C1 segment of cervical spinal cord (tissue), 14 donors: ENCODE measurements around the gene CCDC157.

Experiments
- DNase-seq, 14 donors: peaks; one replicate each; lab custom pipeline; 2025; lab: John Stamatoyannopoulos, UW

CCDC157 gene

GRCh38 chr22:30411780-30412179, 55.0 kb downstream of the CCDC157 start:
- DNase-seq, result no peak

DNA sequence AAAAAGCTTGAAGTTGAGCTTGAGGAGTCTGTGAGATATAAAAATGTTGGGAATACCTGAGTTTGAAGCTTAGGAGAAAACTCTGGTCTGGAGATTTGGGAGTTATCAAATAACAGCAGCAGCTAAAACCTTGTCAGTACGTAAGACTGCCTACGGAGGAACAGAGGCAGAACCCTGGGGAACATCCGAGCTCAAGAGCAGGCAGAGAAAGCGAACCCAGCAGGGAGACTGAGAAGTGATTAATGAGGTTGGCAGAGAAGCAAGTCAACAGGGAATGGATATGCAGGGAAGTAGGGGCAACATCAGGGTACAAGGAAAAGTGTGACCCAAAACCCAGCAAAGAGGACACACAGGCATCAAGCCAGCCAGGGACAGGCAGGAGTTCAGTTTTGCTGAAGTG, 56.2 kb downstream of the CCDC157 start:
- DNase-seq, result no peak

- no peak for DNase-seq
These were observed 57.1 kb downstream of the CCDC157 start for GRCh38 chr22:30413745-30414524.

DNA sequence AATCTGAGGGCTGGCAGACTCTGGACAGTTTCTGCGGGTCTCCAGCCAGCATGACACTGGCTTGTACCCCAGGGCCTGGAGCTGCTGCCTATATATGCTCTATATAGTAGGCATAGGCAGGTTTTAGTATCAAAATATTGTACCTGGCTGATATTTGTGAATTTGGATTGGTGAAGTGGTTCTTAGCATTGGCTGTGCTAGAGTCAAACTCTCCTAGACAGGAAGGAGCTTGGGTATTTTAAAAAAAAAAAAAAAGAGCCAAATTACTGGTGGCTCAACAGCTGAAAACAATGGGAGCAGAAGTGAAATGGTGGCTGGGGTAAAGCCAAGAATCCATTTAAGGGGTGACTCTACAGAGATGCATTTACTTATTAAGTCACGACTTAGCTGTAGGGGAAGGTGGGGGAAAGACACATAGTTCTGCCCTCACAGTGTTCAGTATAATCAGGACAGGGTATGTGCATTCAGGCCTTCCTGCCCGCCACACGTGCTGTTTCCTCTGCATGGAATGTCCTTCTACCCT, 57.8 kb downstream of the CCDC157 start:
- no peak for DNase-seq

GRCh38 chr22:30416403-30416802, 59.6 kb downstream of the CCDC157 start:
- DNase-seq, result no peak

- no peak for DNase-seq
These were observed 60.0 kb downstream of the CCDC157 start for GRCh38 chr22:30416837-30417236.

DNA sequence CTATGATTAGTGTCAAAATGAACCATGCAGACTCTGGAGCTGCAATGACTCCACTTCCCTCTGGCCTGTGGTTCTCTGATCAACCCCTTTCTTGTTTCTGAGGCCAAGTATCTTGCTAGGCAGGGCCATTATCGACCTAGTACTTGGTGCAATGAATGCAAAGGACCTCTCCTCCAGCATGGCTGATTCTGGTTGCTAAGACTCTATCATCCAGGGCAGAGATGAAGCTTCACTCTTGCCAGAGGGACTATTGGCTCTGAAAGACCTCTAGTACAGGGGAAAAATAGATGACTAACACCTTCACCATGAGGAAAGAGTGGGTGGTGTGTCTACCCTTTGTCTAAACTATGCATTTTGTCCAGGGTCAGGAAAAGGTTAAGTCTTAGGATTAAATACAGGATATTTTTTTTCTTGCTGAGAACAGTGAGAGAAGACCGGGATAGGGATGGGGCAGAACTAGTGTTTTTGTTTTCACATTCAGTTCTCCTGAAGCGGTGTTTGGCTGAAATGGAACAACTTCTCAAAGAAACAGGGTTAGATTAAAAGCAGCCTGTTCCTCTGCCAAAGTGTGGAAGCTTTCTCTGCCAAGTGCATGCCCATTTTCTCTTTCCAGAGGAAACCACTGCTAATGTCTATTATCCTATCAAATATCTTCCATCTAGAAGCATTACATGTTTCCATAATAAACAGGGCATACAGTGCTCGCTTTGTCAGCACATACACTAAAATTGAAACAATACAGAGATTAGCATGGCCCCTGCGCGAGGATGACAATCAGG, 63.7 kb downstream of the CCDC157 start:
- DNase-seq, result no peak

DNA sequence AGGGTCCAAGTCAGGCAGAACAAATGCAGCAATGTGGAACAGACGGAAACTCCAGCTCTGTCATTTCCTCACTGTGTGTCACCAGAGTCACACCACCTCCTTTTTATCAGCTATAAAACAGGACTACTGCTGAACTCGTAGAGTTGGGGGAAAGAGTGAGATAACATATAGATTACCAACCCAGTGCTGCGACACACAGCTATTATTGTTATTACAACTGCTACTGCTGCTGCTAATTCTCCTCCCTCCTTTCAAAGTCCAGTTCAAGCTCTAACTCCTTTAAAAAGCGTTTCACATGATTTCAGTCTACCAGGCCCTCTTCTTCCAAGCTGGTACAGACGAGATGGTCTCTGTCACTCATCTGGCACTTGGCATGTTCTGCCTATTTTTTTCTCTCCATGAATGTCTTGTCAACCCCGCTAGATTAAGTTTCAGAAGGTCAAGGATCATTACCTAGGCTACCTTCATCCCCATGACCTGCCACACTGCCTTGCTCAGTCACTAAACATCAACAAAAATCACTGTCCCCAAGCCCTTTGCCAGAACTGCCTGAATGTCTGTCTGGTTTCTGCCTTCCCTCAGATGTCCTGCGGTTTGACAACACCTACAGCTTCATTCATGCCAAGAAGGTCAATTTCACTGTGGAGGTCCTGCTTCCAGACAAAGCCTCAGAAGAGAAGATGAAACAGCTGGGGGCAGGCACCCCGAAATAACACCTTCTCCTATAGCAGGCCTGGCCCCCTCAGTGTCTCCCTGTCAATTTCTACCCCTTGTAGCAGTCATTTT, 65.1 kb downstream of the CCDC157 start:
- no peak for DNase-seq

DNA sequence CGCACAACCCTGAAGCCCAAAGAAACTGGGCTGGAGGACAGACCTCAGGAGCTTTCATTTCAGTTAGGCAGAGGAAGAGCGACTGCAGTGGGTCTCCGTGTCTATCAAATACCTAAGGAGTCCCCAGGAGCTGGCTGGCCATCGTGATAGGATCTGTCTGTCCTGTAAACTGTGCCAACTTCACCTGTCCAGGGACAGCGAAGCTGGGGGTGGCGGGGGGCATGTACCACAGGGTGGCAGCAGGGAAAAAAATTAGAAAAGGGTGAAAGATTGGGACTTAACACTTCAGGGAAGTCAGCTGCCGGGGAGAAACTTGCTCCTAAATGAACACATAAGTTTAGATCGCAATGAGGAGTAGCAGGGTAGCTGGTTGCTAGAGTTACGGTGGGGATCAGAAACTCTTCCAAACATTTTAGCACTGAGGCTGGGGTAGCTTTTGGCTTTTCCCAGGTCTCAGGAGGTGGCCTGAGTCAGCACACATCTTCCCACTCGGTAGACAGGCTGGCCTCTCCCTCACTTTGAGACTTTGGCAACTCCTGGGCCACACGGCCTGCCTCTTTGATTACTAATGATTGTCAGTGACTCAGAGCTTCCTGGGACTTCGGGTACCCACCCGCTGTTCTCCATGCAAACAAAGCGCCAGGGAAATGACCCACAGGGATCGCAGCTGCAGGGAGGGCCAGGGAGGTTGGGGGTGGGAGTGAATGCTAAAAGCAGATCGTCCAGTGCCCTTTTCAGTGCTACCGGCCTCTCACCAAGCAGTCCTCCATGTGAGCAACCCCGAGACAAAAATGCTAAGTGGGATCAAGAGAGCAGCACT, 65.9 kb downstream of the CCDC157 start:
- DNase-seq, result peak in 11 of 14 donors; percentile 54 to 94 (median 76)

- peak in 6 of 14 donors; percentile 64 to 82 (median 78) for DNase-seq
These were observed 66.6 kb downstream of the CCDC157 start for GRCh38 chr22:30423301-30423958.

GRCh38 chr22:30423959-30424533, 67.2 kb downstream of the CCDC157 start:
- peak; percentile 93 to 99 (median 98) for DNase-seq

DNA sequence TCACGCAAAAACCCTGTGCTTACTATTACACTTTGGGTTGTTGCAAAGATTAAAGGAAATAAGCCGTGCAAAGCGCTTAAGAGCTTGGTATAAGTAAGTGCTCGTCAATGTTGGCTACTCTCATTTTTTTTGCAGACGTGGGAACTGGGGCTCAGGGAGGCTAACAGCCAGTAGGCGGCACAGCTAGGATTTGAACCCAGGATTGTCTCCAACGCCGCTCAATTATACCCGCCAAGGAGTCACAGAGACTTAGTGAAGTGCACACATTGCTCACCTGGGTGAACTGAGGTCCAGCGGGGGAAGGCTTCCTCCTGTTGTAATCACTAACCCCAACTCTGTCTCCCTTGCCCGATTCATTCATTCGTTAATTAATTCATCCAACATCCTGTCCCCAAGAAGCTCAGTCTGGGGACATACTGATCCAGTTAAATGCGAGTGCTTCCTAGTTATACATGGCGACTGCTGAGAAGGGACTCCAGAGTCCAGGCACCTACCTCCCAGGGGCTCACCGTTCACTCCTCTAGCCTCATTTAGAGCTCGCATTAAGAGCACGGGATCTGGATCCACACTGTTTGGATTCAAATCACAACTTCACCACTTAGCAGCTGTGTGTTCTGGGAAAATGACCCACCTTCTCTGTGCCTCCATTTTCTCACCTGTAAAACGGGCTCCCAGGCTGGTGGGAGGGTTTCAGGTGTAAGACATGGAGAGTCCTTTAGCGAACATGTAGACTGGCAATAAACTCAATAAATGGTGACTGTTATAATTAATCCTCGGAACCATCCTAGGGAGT, 67.9 kb downstream of the CCDC157 start:
- peak in 2 of 14 donors; percentile 42 to 66 for DNase-seq

- no peak for DNase-seq
These were observed 68.5 kb downstream of the CCDC157 start for GRCh38 chr22:30425327-30425615.

DNA sequence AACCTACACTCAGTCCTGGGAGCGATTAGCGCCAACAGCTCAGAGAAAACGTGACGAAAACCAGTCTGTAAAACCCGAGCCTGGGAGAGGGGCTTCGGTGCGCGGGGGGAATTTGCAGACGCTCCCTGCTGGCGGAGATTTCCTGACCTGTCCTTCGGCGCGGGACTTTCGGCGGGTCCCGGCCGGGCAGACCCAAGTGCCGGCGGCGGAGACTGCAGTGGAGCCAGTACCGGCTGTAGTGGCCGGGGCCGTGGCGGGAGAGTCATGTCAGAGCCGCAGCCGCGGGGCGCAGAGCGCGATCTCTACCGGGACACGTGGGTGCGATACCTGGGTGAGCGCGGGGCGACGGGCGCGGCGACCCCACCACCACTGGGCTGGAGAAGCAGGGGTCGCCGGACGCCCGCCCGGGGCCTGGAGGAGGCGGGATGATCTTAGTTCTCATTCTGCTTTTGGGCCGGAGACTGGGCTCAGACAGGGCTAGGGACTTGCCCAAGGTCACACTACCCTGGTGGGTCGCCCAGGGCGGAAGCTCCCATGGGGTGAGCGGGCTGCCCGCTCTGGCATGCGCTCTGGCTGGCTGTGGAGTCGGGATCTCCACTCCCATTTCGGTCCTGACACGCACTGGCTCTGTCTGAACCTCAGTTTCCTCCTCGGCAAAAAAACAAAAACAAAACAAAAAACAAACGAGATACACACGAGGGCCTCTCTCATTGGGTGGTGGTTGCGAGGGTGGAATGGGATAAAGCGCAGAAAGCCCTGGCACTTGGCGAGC, 69.0 kb downstream of the CCDC157 start, which contains the start of gene MTFP1:
Gene MTFP1 (plus strand): TSS at position 153 of the 772 bp plus-strand sequence. CDS start 112 bp downstream, at position 265.
- DNase-seq, result peak in 11 of 14 donors; percentile 17 to 53 (median 36)
